Heart right ventricle (tissue), 16 donors: Measurements from ENCODE around the gene CHMP5. TPM values are rescaled to one million over a fixed set of nuclear protein-coding genes. Genes with fewer than 3 reads are reported as not detected.

Source experiments
- ATAC-seq, 8 donors: fragments of 200-7000 bp; cut with Tn5 transposase; one replicate each; pipeline ENCODE4 v1.9.1; 2020; ENCODE audit warnings: mild to moderate bottlenecking in 8 of 8, moderate library complexity in 8 of 8, moderate number of reproducible peaks in 1 of 8
- DNase-seq, 2 donors: peaks; one replicate each; pipeline ENCODE4 v3.0.0-alpha.2; 2020
- H3K27ac ChIP-seq, 10 donors: fragments of 200-600 bp; sonication (generic) in 2 of 10; one replicate each; pipeline versions ENCODE4 v1.5.0 to v1.8.0; 2020 to 2022; ENCODE audit warnings: mild to moderate bottlenecking in 3 of 10
- H3K27me3 ChIP-seq, 7 donors: fragments of 200-600 bp; one replicate each; pipeline ENCODE4 v1.8.0; 2021 to 2022; ENCODE audit warnings: mild to moderate bottlenecking in 2 of 7
- H3K36me3 ChIP-seq, 9 donors: fragments of 200-600 bp; sonication (generic) in 1 of 9; one replicate each; pipeline versions ENCODE4 v1.5.0 to v1.8.0; 2020 to 2022; ENCODE audit warnings: mild to moderate bottlenecking in 2 of 9
- H3K4me1 ChIP-seq, 9 donors: fragments of 200-600 bp; sonication (generic) in 1 of 9; one replicate each; pipeline versions ENCODE4 v1.5.0 to v1.8.0; 2020 to 2022; ENCODE audit warnings: mild to moderate bottlenecking in 4 of 9
- H3K4me3 ChIP-seq, 10 donors: fragments of 200-600 bp; sonication (generic) in 2 of 10; one replicate each; pipeline versions ENCODE4 v1.5.0 to v1.8.0; 2020 to 2022; ENCODE audit warnings: mild to moderate bottlenecking in 7 of 10, moderate library complexity in 2 of 10
- H3K9me3 ChIP-seq, 11 donors: fragments of 200-600 bp in 10 of 11; sonication (generic) in 2 of 11; one replicate each; pipeline versions ENCODE4 v1.5.0 to v1.8.0; 2013 to 2022; ENCODE audit warnings: mild to moderate bottlenecking in 2 of 11, control low read depth in 1 of 11, moderate library complexity in 1 of 11
- CTCF ChIP-seq, 9 donors: fragments of 200-600 bp; sonication (generic) in 2 of 9; IDR thresholded peaks; one replicate each; pipeline versions ENCODE4 v1.5.0 to v1.8.0; 2021 to 2022; ENCODE audit warnings: antibody characterized with exemption in 9 of 9, mild to moderate bottlenecking in 5 of 9, moderate library complexity in 1 of 9
- WGBS, 2 donors: extraction: QIAGEN DNeasy Blood & Tissue Kit; methylation state at CpG; one replicate each; pipeline ENCODE4 v1.1.7; 2013; ENCODE audit warnings: inconsistent platforms in 1 of 2; 5-methylcytosine and 5-hydroxymethylcytosine counted together
- intact Hi-C, 10 donors: fragments of 100-400 bp; cut with DNase I; formaldehyde crosslinking; loops; one replicate each; pipeline versions ENCODE4 v1.11.1 to v1.14.2; 2022
- polyA plus RNA-seq, 2 donors: library from polyadenylated mRNA; stranded (reverse); fragments of 200-250 nt; gene quantifications; one replicate each; pipeline ENCODE4 v1.2.3, GENCODE V29; 2013
- total RNA-seq, 10 donors: library from RNA; stranded (reverse); fragmentation: NEBNext Ultra II Directional in 3 of 10; extraction: Animal tissue kit (Norgen Biotek cat#: 25700) in 3 of 10; gene quantifications; one replicate each; pipeline versions ENCODE4 v1.2.1 to v1.2.4, GENCODE V29; 2021 to 2023
- donor health status: Arrhythmogenic right ventricular cardiomyopathy.
- donor health status: ischemic (EF 13 %, LVEDD 7.1; RV severe dilation, severe dysfunction).
- donor health status: healthy with polysubstance abuse.
- donor health status: DM: no; HTN: yes; CAD: no.
- donor health status: DM: no; HTN: no; CAD: no.
- donor health status: ischemic (EF 25% LVEDD 6.9; RV normal size, moderate dysfunction).
- donor health status: ischemic (EF 25% LVEDD 5.7; RV mildly dilated, moderate dysfunction).
- donor health status: healthy.
- donor health status: DM: yes; HTN: yes; CAD: no.
- donor health status: Ischemic cardiomyopathy.
- donor health status: ischemic (EF 35%, LVEDD 5.7; RV mildly dilated, moderate dysfunction).
- donor health status: nonischemic (EF 11% LVEDD 7.7; RV severe dilation, severe dysfunction).
- donor health status: DM: yes; HTN: yes; CAD: no.
- donor health status: PGD.
- donor health status: ischemic (EF 29% LVEDD 5.4; RV normal size, mild dysfunction).
- donor health status: nonischemic (EF 23%, LVEDD 6.1; RV moderate dilation, normal function).

CHMP5 gene
- total and polyA plus RNA-seq, 12 donors, result 24.1 to 57.2 (median 53.5) TPM

GRCh38 chr9:33318781-33319180 lies 53.9 kb downstream of the CHMP5 start:
- no peaks in the 10 kb centered on the region for H3K27me3 ChIP-seq
- peaks cover 0 to 100% (median 71%) of the 10 kb centered on the region in 9 donors for H3K36me3 ChIP-seq
- intact Hi-C loops, result no loop called here
- no peak for TF ChIP-seq CTCF (IDR thresholded peaks at IDR 0.05)
- H3K9me3 ChIP-seq, result no peaks in the 10 kb centered on the region
- ATAC-seq, result no peak
- H3K27ac ChIP-seq, result peak overlapping the region in 6 of 10 donors; percentile 10 to 68 (median 47)
- DNase-seq, result no peak
- H3K4me3 ChIP-seq, result no peak overlapping the region
- H3K4me1 ChIP-seq, result peaks cover 0 to 35% (median 7%) of the 10 kb centered on the region in 9 donors
- 93 to 95% methylated on average over 8 of the region's 8 CpGs for WGBS, 2 donors

GRCh38 chr9:33320230-33320567 lies 55.4 kb downstream of the CHMP5 start:
- peak overlapping the region in 8 of 10 donors; percentile 30 to 68 (median 54) for H3K27ac ChIP-seq
- ATAC-seq, result peak in 2 of 8 donors; percentile 28 to 33
- 95 to 98% methylated on average over 1 of the region's 1 CpG for WGBS, 2 donors
- intact Hi-C loops, result no loop called here
- DNase-seq, result no peak
- H3K4me3 ChIP-seq, result no peak overlapping the region
- H3K4me1 ChIP-seq, result peaks cover 0 to 35% (median 7%) of the 10 kb centered on the region in 9 donors
- no peaks in the 10 kb centered on the region for H3K27me3 ChIP-seq
- H3K36me3 ChIP-seq, result peaks cover 0 to 100% (median 63%) of the 10 kb centered on the region in 9 donors
- peaks cover 0 to 5% (median 0%) of the 10 kb centered on the region in 11 donors for H3K9me3 ChIP-seq
- TF ChIP-seq CTCF (IDR thresholded peaks at IDR 0.05), result no peak

GRCh38 chr9:33320568-33321261 lies 55.9 kb downstream of the CHMP5 start:
- Histone ChIP-seq H3K9me3 (peaks cover 0 to 6% (median 0%) of the 10 kb centered on the region in 11 donors), H3K4me3 (no peak overlapping the region), H3K36me3 (peaks cover 0 to 100% (median 60%) of the 10 kb centered on the region in 9 donors), H3K27me3 (no peaks in the 10 kb centered on the region), H3K4me1 (peaks cover 0 to 35% (median 7%) of the 10 kb centered on the region in 9 donors), H3K27ac (peak overlapping the region in 8 of 10 donors; percentile 30 to 68 (median 54))
- no peak for TF ChIP-seq CTCF (IDR thresholded peaks at IDR 0.05)
- intact Hi-C loops, result no loop called here
- DNase-seq, result no peak
- ATAC-seq, result peak in 4 of 8 donors; percentile 40 to 77 (median 63)
- 95 to 98% methylated on average over 2 of the region's 2 CpGs for WGBS, 2 donors

- peak in 1 of 2 donors; percentile 60 for DNase-seq
Observed at GRCh38 chr9:33329117-33329563, 64.3 kb downstream of the CHMP5 start.

More at GRCh38 chr9:33329117-33329563, 64.3 kb downstream of the CHMP5 start:
- 43 to 53% methylated on average over 4 of the region's 4 CpGs for WGBS, 2 donors
- Histone ChIP-seq H3K4me1 (peaks cover 0 to 21% (median 10%) of the 10 kb centered on the region in 9 donors), H3K27me3 (no peaks in the 10 kb centered on the region), H3K9me3 (peaks cover 0 to 6% (median 0%) of the 10 kb centered on the region in 11 donors), H3K27ac (peak overlapping the region; percentile 13 to 81 (median 67)), H3K36me3 (peaks cover 0 to 100% (median 18%) of the 10 kb centered on the region in 9 donors), H3K4me3 (no peak overlapping the region)
- intact Hi-C loops, result no loop called here
- peak; percentile 65 to 98 (median 90) for ATAC-seq
- TF ChIP-seq CTCF (IDR thresholded peaks at IDR 0.05), result no peak
